HK-2 (cell line): Measurements from ENCODE around the gene LRG1.
"Not testable (repeated sequence)": the region's sequence is repeated elsewhere in the genome, so short reads cannot be mapped to it uniquely, and the experiment has no call there.

Experiments used
- DNase-seq: peaks from one replicate; pipeline ENCODE4 v3.0.0-alpha.2; 2018; ENCODE audit not compliant: unreplicated experiment

LRG1 gene

GRCh38 chr19:4529924-4530522, 9.8 kb downstream of the LRG1 start:
- no peak for DNase-seq

DNA sequence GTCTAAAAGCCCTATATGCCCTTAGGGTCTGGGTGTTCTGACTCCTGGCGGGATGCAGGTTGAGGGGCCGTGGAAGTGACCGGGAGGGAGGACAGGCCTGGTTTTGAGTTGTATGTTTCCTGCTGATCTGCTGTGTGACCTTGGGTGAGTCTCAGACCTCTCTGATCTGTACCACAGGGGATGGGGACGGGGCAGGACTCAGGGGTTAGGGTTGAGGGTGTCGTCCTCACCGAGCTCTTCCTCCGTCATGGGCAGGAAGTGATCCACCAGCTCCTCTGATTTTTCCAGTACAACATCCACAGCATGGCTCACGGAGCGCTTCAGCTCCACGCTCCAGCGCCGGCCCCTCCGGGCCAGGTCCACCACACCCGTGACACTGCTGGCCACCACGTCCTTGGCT, 11.0 kb downstream of the LRG1 start:
- DNase-seq: no peak

GRCh38 chr19:4527377-4527776, 12.5 kb downstream of the LRG1 start:
- not testable (repeated sequence) for DNase-seq

DNA sequence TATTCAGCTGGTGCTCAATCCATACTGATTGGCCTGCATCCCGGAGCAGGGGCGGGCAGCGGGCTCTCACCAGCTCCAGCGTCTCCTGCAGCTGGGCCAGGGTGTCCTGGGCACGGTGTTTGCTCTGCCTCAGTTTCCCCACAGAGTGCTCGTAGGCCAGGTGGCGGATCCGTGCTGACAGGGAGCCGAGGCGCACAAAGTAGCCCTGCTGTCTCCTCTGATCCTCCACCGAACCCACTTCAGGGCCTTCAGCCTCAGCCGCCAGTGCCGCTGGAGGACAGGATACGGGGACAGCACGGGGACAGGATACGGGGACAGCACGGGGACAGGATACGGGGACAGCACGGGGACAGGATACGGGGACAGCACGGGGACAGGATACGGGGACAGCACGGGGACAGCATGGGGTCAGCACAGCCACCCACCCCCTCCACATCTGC, 14.3 kb downstream of the LRG1 start:
- DNase-seq: no peak

DNA sequence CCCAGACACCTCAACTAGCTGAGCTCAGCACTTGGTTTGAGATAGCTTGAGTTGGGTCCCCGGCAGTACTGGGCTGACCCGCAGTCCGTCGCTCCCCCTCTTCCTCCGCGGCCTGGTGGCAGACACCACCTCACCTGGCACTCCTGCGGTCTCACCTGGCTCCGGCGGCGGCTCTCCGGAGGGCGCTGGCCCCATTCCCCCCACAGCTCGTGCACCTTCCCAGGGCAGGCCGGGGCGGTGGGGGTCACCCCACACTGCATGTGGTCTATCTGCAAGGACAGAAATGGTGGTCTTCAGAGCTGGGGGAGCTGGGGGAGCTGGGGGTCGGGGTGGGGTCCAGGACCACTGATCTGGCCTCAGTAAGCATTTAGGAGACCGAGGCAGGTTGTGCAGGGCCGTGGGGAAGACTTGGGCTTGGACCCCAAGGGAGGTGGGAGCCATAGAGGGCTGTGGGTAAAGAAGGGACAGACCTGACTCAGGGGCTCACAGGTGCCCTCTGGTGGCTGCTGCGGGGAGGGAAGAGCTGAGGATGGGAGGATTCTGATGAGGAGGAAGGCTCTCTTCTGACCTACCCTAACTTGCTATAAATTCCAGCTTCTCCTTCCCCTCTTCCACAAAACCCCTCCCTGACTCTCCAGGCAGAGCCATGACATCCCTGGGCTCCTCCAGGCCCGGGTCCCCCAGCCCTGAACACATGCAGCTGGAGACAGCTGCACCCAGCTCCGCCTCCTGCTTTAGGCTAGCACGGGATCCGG, 14.9 kb downstream of the LRG1 start:
- peak; percentile 55 for DNase-seq

- DNase-seq: peak; percentile 51
Observed at GRCh38 chr19:4523306-4524110, 16.3 kb downstream of the LRG1 start.

- DNase-seq: no peak
Observed at GRCh38 chr19:4522291-4523002, 17.4 kb downstream of the LRG1 start.

DNA sequence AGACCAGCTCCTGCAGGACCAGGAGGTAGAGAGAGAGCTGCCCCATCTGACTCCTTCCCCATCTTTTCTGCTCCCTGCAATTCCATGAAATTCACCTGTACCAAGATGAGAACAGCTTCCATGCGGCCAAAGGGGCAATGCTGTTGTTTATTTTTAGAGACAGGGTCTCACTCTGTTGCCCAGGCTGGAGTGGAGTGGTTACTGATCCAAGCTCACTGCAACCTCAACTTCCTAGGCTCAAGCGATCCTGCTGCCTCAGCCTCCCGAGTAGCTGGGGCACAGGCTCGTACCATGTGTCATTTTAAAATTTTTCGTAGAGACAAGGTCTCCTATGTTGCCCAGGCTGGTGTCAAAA, 18.0 kb downstream of the LRG1 start:
- DNase-seq: no peak

- peak; percentile 36 for DNase-seq
Observed at GRCh38 chr19:4521170-4521887, 18.5 kb downstream of the LRG1 start.

DNA sequence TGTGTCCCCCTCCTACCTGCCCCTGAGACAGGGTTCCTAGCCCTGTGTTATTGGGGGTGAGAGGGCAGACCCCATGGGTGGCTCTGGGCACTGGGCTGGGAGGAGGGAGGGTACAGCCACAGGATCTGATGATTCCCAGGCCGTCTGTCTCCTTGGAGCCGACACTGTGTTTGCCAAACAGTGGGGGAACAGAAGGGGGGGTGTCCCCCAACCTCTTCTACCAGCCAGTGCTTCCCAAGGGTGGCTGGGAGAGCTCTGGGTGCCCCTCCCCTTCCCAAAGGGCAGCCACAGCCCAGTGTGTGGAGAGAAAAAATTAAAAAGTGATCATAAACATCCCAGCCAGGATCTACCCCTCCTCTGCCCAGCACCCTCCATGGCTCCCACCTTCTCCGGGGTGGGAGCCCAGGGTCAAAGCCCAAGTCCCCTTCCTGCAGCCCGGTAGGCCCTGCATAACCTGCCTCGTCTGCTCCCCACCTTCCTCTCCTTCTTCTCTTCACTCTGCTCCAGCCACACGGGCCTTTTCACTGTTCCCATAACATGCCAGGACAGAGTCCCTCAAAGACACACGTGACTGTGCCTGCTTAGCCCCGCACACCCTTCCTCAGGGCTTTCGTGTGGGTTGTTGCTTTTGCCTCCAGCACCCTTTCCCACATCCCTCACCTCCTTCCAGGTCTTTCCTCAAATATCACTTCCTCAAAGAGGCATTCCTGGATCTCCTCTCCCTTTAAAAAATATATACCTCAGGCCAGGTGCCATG, 20.1 kb downstream of the LRG1 start:
- no peak for DNase-seq

GRCh38 chr19:4519172-4519496, 20.7 kb downstream of the LRG1 start:
- no peak for DNase-seq

DNA sequence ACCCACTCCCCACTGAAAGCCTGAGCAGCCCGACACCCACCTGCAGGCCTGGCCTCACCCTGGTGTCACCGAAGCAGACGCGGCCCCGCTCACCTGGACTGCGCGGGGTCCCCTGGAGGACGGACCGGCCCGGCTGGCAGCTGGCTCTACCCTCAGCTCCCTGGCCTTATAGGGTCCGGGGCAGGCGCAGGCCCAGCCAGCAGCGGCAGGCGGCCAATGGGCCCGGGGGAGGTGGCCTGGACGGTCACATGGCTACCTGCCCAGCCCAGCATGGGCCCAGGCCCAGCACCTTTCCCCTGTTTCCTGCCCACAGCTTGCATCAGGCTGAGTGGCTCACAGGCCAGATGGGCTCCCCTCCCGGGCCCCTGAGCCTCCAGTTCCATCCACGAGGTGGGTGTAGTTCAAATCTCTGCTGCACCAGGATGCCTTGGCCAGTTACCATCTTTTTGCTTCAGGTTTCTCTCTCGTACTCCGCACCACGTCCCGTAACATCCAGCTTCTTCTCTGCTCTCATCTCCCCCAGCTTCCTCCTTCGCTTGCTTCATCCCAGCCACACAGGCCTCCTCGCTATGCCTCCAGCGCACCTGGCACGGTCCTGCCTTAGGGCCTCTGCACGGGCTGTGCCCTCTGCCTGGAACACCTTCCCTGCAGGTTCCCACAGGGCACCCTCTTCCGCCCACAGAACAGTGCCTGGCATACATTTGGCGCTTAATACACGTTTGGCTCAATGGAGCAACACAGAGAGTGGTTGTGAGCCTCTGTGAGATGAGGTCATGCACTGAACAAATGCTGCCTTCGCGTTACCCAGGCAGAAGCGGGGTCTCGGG, 21.3 kb downstream of the LRG1 start, which contains the start of gene PLIN4:
TSS of gene PLIN4 (minus strand) at position 142 of the 827 bp plus-strand sequence. CDS start 214 bp downstream, outside the sequence.
- DNase-seq: peak; percentile 36

GRCh38 chr19:4517451-4518057, 22.3 kb downstream of the LRG1 start:
- no peak for DNase-seq

- no peak for DNase-seq
Observed at GRCh38 chr19:4516939-4517300, 22.9 kb downstream of the LRG1 start.

DNA sequence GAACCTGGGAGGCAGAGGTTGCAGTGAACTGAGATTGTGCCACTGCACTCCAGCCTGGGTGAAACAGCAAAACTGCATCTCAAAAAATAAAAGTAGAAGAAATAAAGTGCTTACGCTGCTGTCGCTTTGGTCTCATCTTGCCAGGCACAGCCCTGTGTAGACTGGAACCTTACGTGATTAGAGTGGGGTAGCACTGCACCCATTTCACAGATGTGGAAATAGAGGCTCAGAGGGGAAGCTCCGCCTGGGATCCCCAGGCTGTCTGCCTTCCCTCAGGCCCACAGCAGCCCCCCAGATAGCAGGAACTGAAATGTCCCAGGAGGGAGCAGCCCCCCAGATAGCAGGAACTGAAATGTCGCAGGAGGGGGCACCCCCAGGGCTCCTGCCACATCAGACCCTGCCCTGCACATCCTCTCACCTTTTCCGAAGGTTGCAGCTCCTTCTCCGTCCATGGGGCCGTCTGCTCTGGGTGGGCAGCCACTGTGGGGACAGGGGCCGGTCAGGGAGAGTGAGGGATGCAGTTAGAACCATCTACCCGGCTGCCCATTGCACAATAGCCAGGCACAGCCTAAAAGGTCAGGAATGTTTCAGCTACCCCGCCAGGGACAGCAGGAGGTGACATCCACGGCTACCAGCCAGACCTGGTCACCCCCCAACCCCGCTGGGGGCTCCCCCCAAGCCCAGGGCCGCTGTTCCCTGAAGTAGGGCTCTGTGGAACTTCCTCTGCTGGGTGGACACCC, 23.5 kb downstream of the LRG1 start:
- no peak for DNase-seq

DNA sequence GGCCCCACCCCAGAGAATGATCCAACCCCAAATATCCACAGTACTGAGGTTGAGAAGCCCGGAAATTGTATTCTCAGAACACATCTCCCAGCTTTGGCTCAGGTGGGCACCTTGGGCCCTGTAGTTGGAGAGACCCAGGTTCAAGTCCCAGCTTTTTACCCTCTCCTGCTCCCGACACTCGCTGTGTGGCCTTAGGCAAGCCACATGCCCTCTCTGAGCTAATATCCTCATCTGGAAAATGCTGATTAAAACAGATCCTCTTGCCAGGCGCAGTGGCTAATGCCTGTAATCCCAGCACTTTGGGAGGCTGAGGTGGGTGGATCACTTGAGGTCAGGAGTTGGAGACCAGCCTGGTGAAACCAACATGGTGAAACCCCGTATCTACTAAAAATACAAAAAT, 24.1 kb downstream of the LRG1 start:
- DNase-seq: no peak

- DNase-seq: no peak
Observed at GRCh38 chr19:4513248-4513647, 26.6 kb downstream of the LRG1 start.

- DNase-seq: no peak
Observed at GRCh38 chr19:4512070-4512469, 27.8 kb downstream of the LRG1 start.
